ENCODE data around the gene JADE2.
A peak's percentile ranks its signal among the peaks of the same experiment; 100 is the strongest.

DNA sequence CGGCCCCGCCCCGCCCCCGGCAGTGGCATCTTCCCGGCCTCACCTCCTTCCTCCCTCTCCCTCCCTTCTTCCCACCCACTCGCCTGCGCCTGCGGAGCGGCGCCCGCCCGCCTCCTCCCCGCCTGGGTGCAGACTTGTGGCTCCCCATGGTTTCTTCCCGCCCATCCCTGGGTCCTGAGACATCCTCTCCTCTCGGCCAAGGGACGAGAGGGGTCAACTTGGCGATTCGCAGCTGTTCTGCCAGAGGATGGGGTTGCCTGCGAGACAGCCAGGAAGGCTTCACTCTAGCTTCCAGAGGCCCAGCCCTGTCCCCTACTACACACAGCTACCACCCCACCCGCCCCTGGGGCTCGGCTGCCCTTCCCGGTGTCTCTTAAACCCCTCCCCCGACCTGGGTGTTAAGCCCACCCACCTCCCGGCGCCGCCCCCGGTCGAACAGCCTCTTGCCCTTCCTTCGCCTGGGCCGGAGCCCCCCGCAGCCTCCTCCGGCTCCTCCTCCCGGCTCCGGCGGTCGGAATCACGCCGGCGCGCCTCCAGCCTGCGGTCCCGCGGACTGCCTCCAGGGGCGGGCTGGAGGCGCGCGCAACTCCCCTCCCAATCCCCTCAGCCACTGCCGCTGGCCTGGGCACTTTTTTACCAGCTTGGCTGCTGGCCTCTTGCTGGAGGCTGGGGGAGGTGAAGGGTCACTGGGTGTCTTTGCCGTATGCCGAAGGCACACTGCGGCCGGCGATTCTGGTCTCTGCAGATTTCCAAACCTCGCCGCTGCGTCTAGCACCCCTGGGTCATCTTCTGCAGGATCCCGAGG, 1.9 kb downstream of the JADE2 start:
- TF ChIP-seq YY1 (IDR thresholded peaks at IDR 0.05) (peak; percentile 27), MAX (IDR thresholded peaks at IDR 0.05) (no peak), RAD21 (IDR thresholded peaks at IDR 0.05) (peak; percentile 68 to 83), GABPA (IDR thresholded peaks at IDR 0.05 in 1 of 2, conservative IDR thresholded peaks at IDR 0.05 in 1 of 2) (no peak), TAF1 (conservative IDR thresholded peaks at IDR 0.05) (no peak), HNF4A (conservative IDR thresholded peaks at IDR 0.05) (peak in 1 of 2 donors; percentile 24)
- TF ChIP-seq, protein P1, sequence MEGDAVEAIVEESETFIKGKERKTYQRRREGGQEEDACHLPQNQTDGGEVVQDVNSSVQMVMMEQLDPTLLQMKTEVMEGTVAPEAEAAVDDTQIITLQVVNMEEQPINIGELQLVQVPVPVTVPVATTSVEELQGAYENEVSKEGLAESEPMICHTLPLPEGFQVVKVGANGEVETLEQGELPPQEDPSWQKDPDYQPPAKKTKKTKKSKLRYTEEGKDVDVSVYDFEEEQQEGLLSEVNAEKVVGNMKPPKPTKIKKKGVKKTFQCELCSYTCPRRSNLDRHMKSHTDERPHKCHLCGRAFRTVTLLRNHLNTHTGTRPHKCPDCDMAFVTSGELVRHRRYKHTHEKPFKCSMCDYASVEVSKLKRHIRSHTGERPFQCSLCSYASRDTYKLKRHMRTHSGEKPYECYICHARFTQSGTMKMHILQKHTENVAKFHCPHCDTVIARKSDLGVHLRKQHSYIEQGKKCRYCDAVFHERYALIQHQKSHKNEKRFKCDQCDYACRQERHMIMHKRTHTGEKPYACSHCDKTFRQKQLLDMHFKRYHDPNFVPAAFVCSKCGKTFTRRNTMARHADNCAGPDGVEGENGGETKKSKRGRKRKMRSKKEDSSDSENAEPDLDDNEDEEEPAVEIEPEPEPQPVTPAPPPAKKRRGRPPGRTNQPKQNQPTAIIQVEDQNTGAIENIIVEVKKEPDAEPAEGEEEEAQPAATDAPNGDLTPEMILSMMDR (IDR thresholded peaks at IDR 0.05; ENCODE audit: low read depth, low read length, missing input control) = peak; percentile 91
- TF ChIP-seq, protein P2, sequence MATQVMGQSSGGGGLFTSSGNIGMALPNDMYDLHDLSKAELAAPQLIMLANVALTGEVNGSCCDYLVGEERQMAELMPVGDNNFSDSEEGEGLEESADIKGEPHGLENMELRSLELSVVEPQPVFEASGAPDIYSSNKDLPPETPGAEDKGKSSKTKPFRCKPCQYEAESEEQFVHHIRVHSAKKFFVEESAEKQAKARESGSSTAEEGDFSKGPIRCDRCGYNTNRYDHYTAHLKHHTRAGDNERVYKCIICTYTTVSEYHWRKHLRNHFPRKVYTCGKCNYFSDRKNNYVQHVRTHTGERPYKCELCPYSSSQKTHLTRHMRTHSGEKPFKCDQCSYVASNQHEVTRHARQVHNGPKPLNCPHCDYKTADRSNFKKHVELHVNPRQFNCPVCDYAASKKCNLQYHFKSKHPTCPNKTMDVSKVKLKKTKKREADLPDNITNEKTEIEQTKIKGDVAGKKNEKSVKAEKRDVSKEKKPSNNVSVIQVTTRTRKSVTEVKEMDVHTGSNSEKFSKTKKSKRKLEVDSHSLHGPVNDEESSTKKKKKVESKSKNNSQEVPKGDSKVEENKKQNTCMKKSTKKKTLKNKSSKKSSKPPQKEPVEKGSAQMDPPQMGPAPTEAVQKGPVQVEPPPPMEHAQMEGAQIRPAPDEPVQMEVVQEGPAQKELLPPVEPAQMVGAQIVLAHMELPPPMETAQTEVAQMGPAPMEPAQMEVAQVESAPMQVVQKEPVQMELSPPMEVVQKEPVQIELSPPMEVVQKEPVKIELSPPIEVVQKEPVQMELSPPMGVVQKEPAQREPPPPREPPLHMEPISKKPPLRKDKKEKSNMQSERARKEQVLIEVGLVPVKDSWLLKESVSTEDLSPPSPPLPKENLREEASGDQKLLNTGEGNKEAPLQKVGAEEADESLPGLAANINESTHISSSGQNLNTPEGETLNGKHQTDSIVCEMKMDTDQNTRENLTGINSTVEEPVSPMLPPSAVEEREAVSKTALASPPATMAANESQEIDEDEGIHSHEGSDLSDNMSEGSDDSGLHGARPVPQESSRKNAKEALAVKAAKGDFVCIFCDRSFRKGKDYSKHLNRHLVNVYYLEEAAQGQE (IDR thresholded peaks at IDR 0.05) = no peak
- TF ChIP-seq, protein P3, sequence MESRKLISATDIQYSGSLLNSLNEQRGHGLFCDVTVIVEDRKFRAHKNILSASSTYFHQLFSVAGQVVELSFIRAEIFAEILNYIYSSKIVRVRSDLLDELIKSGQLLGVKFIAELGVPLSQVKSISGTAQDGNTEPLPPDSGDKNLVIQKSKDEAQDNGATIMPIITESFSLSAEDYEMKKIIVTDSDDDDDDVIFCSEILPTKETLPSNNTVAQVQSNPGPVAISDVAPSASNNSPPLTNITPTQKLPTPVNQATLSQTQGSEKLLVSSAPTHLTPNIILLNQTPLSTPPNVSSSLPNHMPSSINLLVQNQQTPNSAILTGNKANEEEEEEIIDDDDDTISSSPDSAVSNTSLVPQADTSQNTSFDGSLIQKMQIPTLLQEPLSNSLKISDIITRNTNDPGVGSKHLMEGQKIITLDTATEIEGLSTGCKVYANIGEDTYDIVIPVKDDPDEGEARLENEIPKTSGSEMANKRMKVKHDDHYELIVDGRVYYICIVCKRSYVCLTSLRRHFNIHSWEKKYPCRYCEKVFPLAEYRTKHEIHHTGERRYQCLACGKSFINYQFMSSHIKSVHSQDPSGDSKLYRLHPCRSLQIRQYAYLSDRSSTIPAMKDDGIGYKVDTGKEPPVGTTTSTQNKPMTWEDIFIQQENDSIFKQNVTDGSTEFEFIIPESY (IDR thresholded peaks at IDR 0.05) = no peak

All from liver (tissue), 3 donors.